ENCODE results near the gene DSN1.

GRCh38 chr20:36784116-36784515 is 10.6 kb upstream of the DSN1 start:
- no peak for TF ChIP-seq RAD21 (IDR thresholded peaks at IDR 0.05; ENCODE audit: low read depth)
- no peak for TF ChIP-seq TEAD4 (IDR thresholded peaks at IDR 0.05)
- no peak for TF ChIP-seq YY1 (IDR thresholded peaks at IDR 0.05; ENCODE audit: low read depth)
- no peak for TF ChIP-seq REST (IDR thresholded peaks at IDR 0.05; ENCODE audit: low read depth)
- no peak for TF ChIP-seq USF1 (IDR thresholded peaks at IDR 0.05)
- TF ChIP-seq EP300 (IDR thresholded peaks at IDR 0.05; ENCODE audit: borderline replicate concordance): no peak
- no peak for TF ChIP-seq MAX (IDR thresholded peaks at IDR 0.05)
- TF ChIP-seq TAF1 (IDR thresholded peaks at IDR 0.05; ENCODE audit: low read depth): no peak
- TF ChIP-seq CEBPB (IDR thresholded peaks at IDR 0.05): no peak
- no peak for TF ChIP-seq FOXM1 (IDR thresholded peaks at IDR 0.05; ENCODE audit: borderline replicate concordance, low read depth)
- no peak for TF ChIP-seq TCF12 (IDR thresholded peaks at IDR 0.05; ENCODE audit: low read depth)
